Left lung (tissue), 10 donors: ENCODE data around the gene PTPRN2. TPM values are rescaled to one million over a fixed set of nuclear protein-coding genes. Genes with fewer than 3 reads are reported as not detected.

Source experiments
- ATAC-seq: fragments of 200-7000 bp; cut with Tn5 transposase; one replicate; pipeline ENCODE4 v1.9.1; 2020; ENCODE audit warnings: moderate library complexity
- DNase-seq, 4 donors: peaks; one replicate each; pipeline ENCODE4 v3.0.0-alpha.2; 2013 to 2020
- H3K27ac ChIP-seq, 2 donors: fragments of 200-600 bp; sonication (generic) in 1 of 2; one replicate each; pipeline versions ENCODE4 v1.5.0 to v1.8.0; 2020 to 2021
- H3K27me3 ChIP-seq, 2 donors: fragments of 200-600 bp; sonication (generic) in 1 of 2; one replicate each; pipeline versions ENCODE4 v1.5.0 to v1.8.0; 2020 to 2021
- H3K36me3 ChIP-seq, 2 donors: fragments of 200-600 bp; sonication (generic) in 1 of 2; one replicate each; pipeline versions ENCODE4 v1.5.0 to v1.8.0; 2020 to 2021
- H3K4me1 ChIP-seq, 2 donors: fragments of 200-600 bp; one replicate each; pipeline ENCODE4 v1.8.0; 2021
- H3K4me3 ChIP-seq, 2 donors: fragments of 200-600 bp; sonication (generic) in 1 of 2; one replicate each; pipeline versions ENCODE4 v1.5.0 to v1.8.0; 2020 to 2021; ENCODE audit warnings: mild to moderate bottlenecking in 1 of 2
- H3K9me3 ChIP-seq, 2 donors: fragments of 200-600 bp; sonication (generic) in 1 of 2; one replicate each; pipeline versions ENCODE4 v1.5.0 to v1.8.0; 2020 to 2021
- intact Hi-C, 2 donors: fragments of 100-400 bp; cut with DNase I; formaldehyde crosslinking; loops; one replicate each; pipeline versions ENCODE4 v1.11.2 to v1.14.2; 2022
- polyA plus RNA-seq, 6 donors: library from polyadenylated mRNA; unstranded; fragments of 120-200 nt; gene quantifications; one replicate each; pipeline ENCODE4 v1.2.1, GENCODE V29; 2013; ENCODE audit not compliant: insufficient read length in 6 of 6
- total RNA-seq, 2 donors: library from RNA; stranded (reverse); fragmentation: NEBNext Ultra II Directional; extraction: Animal tissue kit (Norgen Biotek cat#: 25700); gene quantifications; one replicate each; pipeline ENCODE4 v1.2.1, GENCODE V29; 2021
- TF ChIP-seq, protein P1 (sequence below), 2 donors: fragments of 200-600 bp; sonication (generic) in 1 of 2; IDR thresholded peaks; one replicate each; pipeline versions ENCODE4 v1.5.0 to v1.8.0; 2021; ENCODE audit warnings: antibody characterized with exemption in 2 of 2
- donor health status: DM: no; HTN: yes; CAD: no.
- donor health status: DM: no; HTN: no; CAD: no.

The PTPRN2 gene
- total and polyA plus RNA-seq, 8 donors = 4.0 to 7.8 (median 6.8) TPM

DNA sequence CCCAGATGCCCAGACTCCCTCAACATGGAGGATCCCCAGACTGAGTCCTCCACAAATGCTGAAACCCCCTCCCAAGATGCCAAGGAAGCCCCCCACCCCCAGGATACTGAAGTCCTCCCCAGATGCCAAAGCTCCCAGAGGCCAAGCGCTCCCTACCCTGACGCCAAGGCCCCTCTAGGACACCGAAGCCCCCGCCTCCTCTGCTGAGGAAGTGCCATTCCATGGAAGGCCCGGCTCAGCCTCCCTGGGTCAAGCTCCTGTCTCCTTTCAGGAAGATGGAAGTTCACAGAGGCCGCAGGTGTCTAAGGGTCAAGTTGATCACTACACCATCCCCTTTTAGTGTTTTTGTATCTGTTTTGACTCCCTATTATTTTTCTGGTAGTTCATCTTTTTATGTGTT is 644.1 kb downstream of the PTPRN2 start:
- DNase-seq = no peak
- H3K36me3 ChIP-seq = no peaks in the 10 kb centered on the region
- no peak overlapping the region for H3K27ac ChIP-seq
- H3K4me3 ChIP-seq = no peak overlapping the region
- no peak for ATAC-seq
- no peaks in the 10 kb centered on the region for H3K4me1 ChIP-seq
- TF ChIP-seq, protein P1, sequence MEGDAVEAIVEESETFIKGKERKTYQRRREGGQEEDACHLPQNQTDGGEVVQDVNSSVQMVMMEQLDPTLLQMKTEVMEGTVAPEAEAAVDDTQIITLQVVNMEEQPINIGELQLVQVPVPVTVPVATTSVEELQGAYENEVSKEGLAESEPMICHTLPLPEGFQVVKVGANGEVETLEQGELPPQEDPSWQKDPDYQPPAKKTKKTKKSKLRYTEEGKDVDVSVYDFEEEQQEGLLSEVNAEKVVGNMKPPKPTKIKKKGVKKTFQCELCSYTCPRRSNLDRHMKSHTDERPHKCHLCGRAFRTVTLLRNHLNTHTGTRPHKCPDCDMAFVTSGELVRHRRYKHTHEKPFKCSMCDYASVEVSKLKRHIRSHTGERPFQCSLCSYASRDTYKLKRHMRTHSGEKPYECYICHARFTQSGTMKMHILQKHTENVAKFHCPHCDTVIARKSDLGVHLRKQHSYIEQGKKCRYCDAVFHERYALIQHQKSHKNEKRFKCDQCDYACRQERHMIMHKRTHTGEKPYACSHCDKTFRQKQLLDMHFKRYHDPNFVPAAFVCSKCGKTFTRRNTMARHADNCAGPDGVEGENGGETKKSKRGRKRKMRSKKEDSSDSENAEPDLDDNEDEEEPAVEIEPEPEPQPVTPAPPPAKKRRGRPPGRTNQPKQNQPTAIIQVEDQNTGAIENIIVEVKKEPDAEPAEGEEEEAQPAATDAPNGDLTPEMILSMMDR (IDR thresholded peaks at IDR 0.05) = no peak
- H3K9me3 ChIP-seq = peaks cover 0 to 23% of the 10 kb centered on the region in 2 donors
- intact Hi-C loops = no loop called here
- H3K27me3 ChIP-seq = no peaks in the 10 kb centered on the region

DNA sequence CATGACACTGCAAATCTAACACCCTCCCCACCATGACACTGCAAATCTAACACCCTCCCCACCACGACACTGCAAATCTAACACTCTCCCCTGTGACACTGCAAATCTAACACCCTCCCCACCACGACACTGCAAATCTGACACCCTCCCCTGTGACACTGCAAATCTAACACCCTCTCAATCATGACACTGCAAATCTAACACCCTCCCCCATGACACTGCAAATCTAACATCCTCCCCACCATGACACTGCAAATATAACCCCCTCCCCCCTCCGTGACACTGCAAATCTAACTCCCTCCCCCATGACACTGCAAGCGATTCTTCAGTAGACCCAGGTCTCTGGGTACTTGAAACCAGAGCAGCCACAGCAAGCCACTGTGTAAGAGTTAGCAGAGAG is 646.4 kb downstream of the PTPRN2 start:
- TF ChIP-seq, protein P1 (IDR thresholded peaks at IDR 0.05) = no peak
- no peaks in the 10 kb centered on the region for H3K27me3 ChIP-seq
- no peaks in the 10 kb centered on the region for H3K4me1 ChIP-seq
- H3K9me3 ChIP-seq = peaks cover 0 to 2% of the 10 kb centered on the region in 2 donors
- no peak overlapping the region for H3K27ac ChIP-seq
- no peak overlapping the region for H3K4me3 ChIP-seq
- no peak for ATAC-seq
- H3K36me3 ChIP-seq = no peaks in the 10 kb centered on the region
- no peak for DNase-seq
- intact Hi-C loops = no loop called here

DNA sequence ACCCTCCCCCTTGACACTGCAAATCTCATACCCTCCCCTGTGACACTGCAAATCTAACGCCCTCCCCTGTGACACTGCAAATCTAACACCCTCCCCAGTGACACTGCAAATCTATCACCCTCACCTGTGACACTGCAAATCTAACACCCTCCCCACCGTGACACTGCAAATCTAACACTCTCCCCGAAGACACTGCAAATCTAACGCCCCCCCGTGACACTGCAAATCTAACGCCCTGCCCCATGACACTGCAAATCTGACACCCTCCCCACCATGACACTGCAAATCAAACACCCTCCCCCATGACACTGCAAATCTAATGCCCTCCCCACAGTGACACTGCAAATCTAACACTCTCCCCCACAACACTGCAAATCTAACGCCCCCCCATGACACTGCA is 647.1 kb downstream of the PTPRN2 start:
- no peaks in the 10 kb centered on the region for H3K9me3 ChIP-seq
- H3K4me3 ChIP-seq = no peak overlapping the region
- TF ChIP-seq, protein P1 (IDR thresholded peaks at IDR 0.05) = no peak

DNA sequence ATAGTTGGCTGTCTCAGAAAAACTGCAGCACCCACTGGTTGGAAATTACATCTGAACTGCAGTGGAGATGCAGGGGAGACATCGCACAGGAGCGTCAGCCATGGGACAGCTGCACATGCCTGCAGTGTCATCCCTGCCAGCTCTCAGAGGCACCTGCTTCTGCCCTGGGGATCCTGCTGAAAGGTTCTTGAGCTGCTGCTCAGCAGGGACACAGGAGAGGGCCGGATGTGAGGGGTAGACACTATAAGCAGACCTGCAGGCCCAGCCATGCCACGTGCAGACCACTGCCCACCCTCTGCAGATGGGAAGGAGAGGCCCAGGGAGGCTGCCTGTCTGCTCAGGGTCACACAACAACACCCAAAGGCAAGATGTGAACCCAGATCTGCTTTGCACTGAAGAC is 649.4 kb downstream of the PTPRN2 start:
- no peaks in the 10 kb centered on the region for H3K4me1 ChIP-seq
- no peak overlapping the region for H3K4me3 ChIP-seq
- DNase-seq = no peak
- H3K27ac ChIP-seq = no peak overlapping the region
- no peak for ATAC-seq
- TF ChIP-seq, protein P1 (IDR thresholded peaks at IDR 0.05) = no peak
- no peaks in the 10 kb centered on the region for H3K27me3 ChIP-seq
- H3K9me3 ChIP-seq = peaks cover 0 to 12% of the 10 kb centered on the region in 2 donors
- intact Hi-C loops = no loop called here
- no peaks in the 10 kb centered on the region for H3K36me3 ChIP-seq

More for the DNA sequence above, 647.1 kb downstream of the PTPRN2 start:
- no peaks in the 10 kb centered on the region for H3K27me3 ChIP-seq
- no peaks in the 10 kb centered on the region for H3K36me3 ChIP-seq
- intact Hi-C loops = no loop called here
- no peak for ATAC-seq
- H3K27ac ChIP-seq = no peak overlapping the region
- H3K4me1 ChIP-seq = no peaks in the 10 kb centered on the region
- DNase-seq = no peak

DNA sequence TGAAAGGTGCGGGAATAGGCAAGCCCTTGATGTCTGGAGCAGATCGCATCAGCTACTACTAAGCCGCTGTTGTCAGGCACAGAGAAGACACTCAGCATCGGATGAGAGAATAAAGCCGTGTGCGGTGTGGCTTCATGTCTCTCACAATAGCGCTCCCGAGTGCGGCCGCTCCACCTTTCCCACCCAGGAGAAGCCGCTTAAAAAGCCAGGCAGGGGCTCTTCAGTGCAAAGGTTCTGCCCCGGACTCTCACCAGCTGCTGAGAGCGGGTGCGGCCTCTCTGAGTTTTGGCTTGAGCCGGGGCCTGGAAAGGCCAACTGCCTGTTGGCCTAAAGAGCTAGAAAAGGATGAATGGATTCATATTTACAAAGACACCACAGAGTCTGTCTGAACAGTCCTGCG is 650.2 kb downstream of the PTPRN2 start:
- no peaks in the 10 kb centered on the region for H3K36me3 ChIP-seq
- H3K4me3 ChIP-seq = no peak overlapping the region
- TF ChIP-seq, protein P1 (IDR thresholded peaks at IDR 0.05) = no peak
- ATAC-seq = no peak
- H3K4me1 ChIP-seq = no peaks in the 10 kb centered on the region
- no peak for DNase-seq
- intact Hi-C loops = no loop called here
- no peak overlapping the region for H3K27ac ChIP-seq
- H3K9me3 ChIP-seq = peaks cover 0 to 17% of the 10 kb centered on the region in 2 donors
- no peaks in the 10 kb centered on the region for H3K27me3 ChIP-seq
